Pancreas (tissue), 10 donors: ENCODE data around the gene RETREG1. TPM values are rescaled to one million over a fixed set of nuclear protein-coding genes. Genes with fewer than 3 reads are reported as not detected.

ENCODE experiments used
- ATAC-seq, 4 donors: fragments of 200-7000 bp; cut with Tn5 transposase; one replicate each; pipeline versions ENCODE4 v1.8.0 to v1.9.1; 2020; ENCODE audit warnings: mild to moderate bottlenecking in 4 of 4, moderate library complexity in 4 of 4
- DNase-seq, 6 donors: peaks; one replicate each; pipeline ENCODE4 v3.0.0-alpha.2; 2020
- FAIRE-seq: peaks from 2 replicates; lab custom pipeline; 2012; peaks lifted over from hg19 to GRCh38; lab: Jason Lieb, UNC
- H3K27ac ChIP-seq, 4 donors: fragments of 200-600 bp; sonication (generic); 1 replicate in 3 of 4; 2 replicates in 1 of 4; pipeline versions ENCODE4 v1.5.0 to v1.8.0; 2020
- H3K27me3 ChIP-seq, 4 donors: fragments of 200-600 bp; one replicate each; pipeline ENCODE4 v1.8.0; 2021
- H3K36me3 ChIP-seq, 3 donors: fragments of 200-600 bp; sonication (generic) in 1 of 3; one replicate each; pipeline versions ENCODE4 v1.5.0 to v1.8.0; 2020 to 2021
- H3K4me1 ChIP-seq, 3 donors: fragments of 200-600 bp; one replicate each; pipeline ENCODE4 v1.8.0; 2021
- H3K4me3 ChIP-seq, 4 donors: fragments of 200-600 bp; sonication (generic) in 2 of 4; one replicate each; pipeline versions ENCODE4 v1.5.0 to v1.8.0; 2020 to 2021
- H3K9me3 ChIP-seq, 4 donors: fragments of 200-600 bp; one replicate each; pipeline ENCODE4 v1.8.0; 2021
- WGBS, 2 donors: extraction: QIAGEN DNeasy Blood & Tissue Kit; methylation state at CpG; one replicate each; pipeline ENCODE4 v1.1.7; 2013; 5-methylcytosine and 5-hydroxymethylcytosine counted together
- intact Hi-C, 3 donors: fragments of 100-400 bp; cut with DNase I; formaldehyde crosslinking; loops; one replicate each; pipeline versions ENCODE4 v1.11.1 to v1.14.2; 2022
- polyA plus RNA-seq, 2 donors: library from polyadenylated mRNA; stranded (reverse); fragments of 200-250 nt; gene quantifications; one replicate each; pipeline ENCODE4 v1.2.3, GENCODE V29; 2013
- total RNA-seq, 6 donors: library from RNA; stranded (reverse); fragmentation: NEBNext Ultra II Directional in 4 of 6; extraction: Animal tissue kit (Norgen Biotek cat#: 25700) in 4 of 6; gene quantifications; one replicate each; pipeline versions ENCODE4 v1.2.1 to v1.2.4, GENCODE V29; 2021 to 2023
- TF ChIP-seq, protein P1 (sequence below), 4 donors: fragments of 200-600 bp; sonication (generic) in 3 of 4; IDR thresholded peaks; one replicate each; pipeline versions ENCODE4 v1.5.0 to v1.8.0; 2021; ENCODE audit warnings: antibody characterized with exemption in 4 of 4
- donor health status: healthy with polysubstance abuse.
- donor health status: DM: no; HTN: no; CAD: no; lungs with moderate emphysema.
- donor health status: DM: no; HTN: no; CAD: no.
- donor health status: control.
- donor health status: control.
- donor health status: Bipolar disorder and iron deficiency.
- donor health status: DM: yes; HTN: yes; CAD: no.
- donor health status: DM: no; HTN: no; CAD: no.
- donor health status: DM: no; HTN: no; CAD: no.
- donor health status: DM: yes; HTN: yes; CAD: no.

RETREG1 gene
- total and polyA plus RNA-seq, 8 donors = 5.3 to 22.6 (median 15.5) TPM

DNA sequence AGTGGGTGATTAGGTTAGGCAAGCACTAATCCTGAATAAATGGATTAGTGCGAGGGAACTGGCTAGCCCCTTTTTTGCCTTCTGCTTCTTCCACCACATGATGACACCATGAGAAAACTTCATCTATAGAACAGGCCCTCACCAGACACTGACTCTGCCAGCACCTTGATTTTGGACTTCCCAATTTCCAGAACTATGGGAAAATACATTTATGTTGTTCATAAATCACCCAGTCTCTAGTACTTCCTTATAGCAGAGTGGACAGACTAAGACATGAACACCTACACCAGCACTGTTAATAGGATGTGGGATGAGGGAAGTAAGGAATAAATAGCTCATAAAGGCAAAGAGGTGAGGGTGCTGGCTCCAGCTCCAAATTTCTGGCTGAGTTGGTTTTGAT, 152.6 kb downstream of the RETREG1 start:
- ATAC-seq = no peak
- FAIRE-seq = no peak

DNA sequence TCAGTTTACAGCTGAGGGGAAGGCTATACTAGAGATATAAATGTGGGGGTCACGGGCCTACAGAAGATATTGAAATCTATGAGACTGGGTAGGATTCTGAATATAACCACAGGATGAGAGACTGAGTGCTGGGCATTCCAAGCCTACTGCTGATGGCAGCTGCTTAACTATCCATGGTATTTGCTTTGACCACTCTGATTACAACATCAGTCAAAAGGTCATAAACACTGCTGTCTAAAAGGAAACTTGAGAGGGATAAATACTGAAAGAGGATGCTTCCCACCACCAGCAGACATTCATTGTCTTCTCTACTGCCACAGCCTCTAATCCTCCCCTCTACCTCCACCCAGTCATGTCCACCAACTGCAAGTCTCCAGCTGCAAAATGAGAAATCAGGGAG, 155.0 kb downstream of the RETREG1 start:
- Histone ChIP-seq H3K4me1 (peaks cover 35 to 56% (median 41%) of the 10 kb centered on the region in 3 donors), H3K27ac (no peak overlapping the region), H3K4me3 (peak overlapping the region in 1 of 4 donors; percentile 2), H3K27me3 (no peaks in the 10 kb centered on the region), H3K9me3 (no peaks in the 10 kb centered on the region), H3K36me3 (peaks cover 6 to 41% (median 10%) of the 10 kb centered on the region in 3 donors)
- WGBS, 2 donors = 34 to 41% methylated on average over 1 of the region's 1 CpG
- ATAC-seq (no peak), FAIRE-seq (no peak), DNase-seq (no peak)
- TF ChIP-seq, protein P1, sequence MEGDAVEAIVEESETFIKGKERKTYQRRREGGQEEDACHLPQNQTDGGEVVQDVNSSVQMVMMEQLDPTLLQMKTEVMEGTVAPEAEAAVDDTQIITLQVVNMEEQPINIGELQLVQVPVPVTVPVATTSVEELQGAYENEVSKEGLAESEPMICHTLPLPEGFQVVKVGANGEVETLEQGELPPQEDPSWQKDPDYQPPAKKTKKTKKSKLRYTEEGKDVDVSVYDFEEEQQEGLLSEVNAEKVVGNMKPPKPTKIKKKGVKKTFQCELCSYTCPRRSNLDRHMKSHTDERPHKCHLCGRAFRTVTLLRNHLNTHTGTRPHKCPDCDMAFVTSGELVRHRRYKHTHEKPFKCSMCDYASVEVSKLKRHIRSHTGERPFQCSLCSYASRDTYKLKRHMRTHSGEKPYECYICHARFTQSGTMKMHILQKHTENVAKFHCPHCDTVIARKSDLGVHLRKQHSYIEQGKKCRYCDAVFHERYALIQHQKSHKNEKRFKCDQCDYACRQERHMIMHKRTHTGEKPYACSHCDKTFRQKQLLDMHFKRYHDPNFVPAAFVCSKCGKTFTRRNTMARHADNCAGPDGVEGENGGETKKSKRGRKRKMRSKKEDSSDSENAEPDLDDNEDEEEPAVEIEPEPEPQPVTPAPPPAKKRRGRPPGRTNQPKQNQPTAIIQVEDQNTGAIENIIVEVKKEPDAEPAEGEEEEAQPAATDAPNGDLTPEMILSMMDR (IDR thresholded peaks at IDR 0.05) = no peak
- intact Hi-C loops = no loop called here

More for the DNA sequence above, 152.6 kb downstream of the RETREG1 start:
- intact Hi-C loops = no loop called here
- H3K27ac ChIP-seq = peak overlapping the region in 2 of 4 donors; percentile 18 to 91
- no peaks in the 10 kb centered on the region for H3K27me3 ChIP-seq
- 45 to 65% methylated on average over 1 of the region's 1 CpG for WGBS, 2 donors
- H3K4me1 ChIP-seq = peaks cover 27 to 52% (median 39%) of the 10 kb centered on the region in 3 donors
- no peak for DNase-seq
- TF ChIP-seq, protein P1 (IDR thresholded peaks at IDR 0.05) = no peak
- H3K36me3 ChIP-seq = peaks cover 0 to 27% (median 10%) of the 10 kb centered on the region in 3 donors
- peak overlapping the region; percentile 69 to 95 (median 88) for H3K4me3 ChIP-seq
- no peaks in the 10 kb centered on the region for H3K9me3 ChIP-seq

DNA sequence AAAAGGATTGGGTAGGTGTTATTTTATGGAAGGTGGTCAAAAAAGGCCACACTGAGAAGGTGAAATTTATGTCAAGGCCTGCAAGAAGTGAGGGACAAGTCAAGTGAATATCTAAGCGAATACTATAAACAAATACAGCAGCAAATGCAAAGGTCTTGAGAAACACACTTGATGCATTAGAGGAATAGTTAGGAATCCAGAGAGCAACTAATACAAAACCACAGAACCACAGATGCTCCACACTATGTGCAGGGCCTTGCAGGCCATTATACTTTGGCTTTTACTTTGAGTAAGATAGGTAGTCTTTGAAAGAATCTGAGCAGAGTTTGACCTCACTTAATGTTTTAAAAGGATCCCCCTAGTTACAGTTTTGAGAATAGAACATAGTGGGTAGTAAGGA, 155.8 kb downstream of the RETREG1 start:
- Histone ChIP-seq H3K9me3 (no peaks in the 10 kb centered on the region), H3K36me3 (peaks cover 6 to 41% (median 10%) of the 10 kb centered on the region in 3 donors), H3K27me3 (no peaks in the 10 kb centered on the region), H3K4me3 (peak overlapping the region in 1 of 4 donors; percentile 2), H3K27ac (no peak overlapping the region), H3K4me1 (peaks cover 35 to 57% (median 41%) of the 10 kb centered on the region in 3 donors)
- no peak for ATAC-seq
- no peak for DNase-seq
- intact Hi-C loops = no loop called here
- no peak for FAIRE-seq
- TF ChIP-seq, protein P1 (IDR thresholded peaks at IDR 0.05) = no peak
- WGBS, 2 donors = 45 to 58% methylated on average over 1 of the region's 1 CpG

DNA sequence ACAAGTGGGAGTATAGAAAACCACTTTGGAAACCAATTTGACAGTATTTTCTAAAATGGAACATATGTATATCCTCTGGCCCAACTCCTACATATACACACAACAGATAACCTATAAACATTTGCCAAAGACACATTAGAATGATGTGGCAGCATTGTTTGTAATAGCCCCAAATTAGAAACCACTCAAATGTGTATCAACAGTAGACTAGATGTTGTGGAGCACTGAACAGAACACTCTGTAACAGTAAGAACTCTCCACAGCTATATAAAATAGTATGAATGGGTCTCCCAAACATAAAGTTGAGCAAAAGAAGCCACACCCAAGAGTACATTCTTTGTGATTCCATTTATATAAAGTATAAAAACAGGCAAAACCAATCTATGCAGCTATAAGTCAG, 157.3 kb downstream of the RETREG1 start:
- H3K36me3 ChIP-seq = peaks cover 6 to 44% (median 12%) of the 10 kb centered on the region in 3 donors
- intact Hi-C loops = loop anchor here in 1 of 3 donors (5.0 kb wide), 1 partner anchor 292 kb away; no protein-coding TSS in a partner anchor
- no peak for DNase-seq

DNA sequence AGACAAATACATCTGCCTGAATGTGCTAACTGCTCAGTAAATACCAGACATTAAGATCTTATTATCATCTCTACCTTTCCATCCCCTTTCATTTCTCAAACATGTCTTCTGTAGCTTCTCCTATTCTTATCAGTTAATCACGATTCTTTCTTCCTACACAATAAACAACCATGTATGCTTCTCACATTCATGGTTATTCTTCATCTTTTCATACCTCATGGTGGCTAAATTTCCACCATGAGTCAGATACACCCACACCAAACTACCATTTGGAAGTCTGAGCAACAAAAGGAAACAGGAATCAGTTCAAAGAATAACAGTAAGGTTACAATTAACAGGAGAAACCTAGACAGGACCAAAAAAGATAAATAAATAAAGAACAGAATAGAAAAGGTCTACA, 158.9 kb downstream of the RETREG1 start:
- Histone ChIP-seq H3K27ac (no peak overlapping the region), H3K9me3 (no peaks in the 10 kb centered on the region), H3K4me3 (no peak overlapping the region), H3K27me3 (no peaks in the 10 kb centered on the region), H3K36me3 (peaks cover 6 to 39% (median 12%) of the 10 kb centered on the region in 3 donors), H3K4me1 (peaks cover 31 to 57% (median 41%) of the 10 kb centered on the region in 3 donors)
- no peak for DNase-seq
- intact Hi-C loops = loop anchor here in 1 of 3 donors (5.0 kb wide), 1 partner anchor 291 kb away; no protein-coding TSS in a partner anchor
- WGBS, 2 donors = 22 to 31% methylated on average over 1 of the region's 1 CpG
- FAIRE-seq = no peak
- ATAC-seq = no peak
- TF ChIP-seq, protein P1 (IDR thresholded peaks at IDR 0.05) = no peak

More for the DNA sequence above, 157.3 kb downstream of the RETREG1 start:
- FAIRE-seq = no peak
- H3K4me1 ChIP-seq = peaks cover 41 to 70% (median 45%) of the 10 kb centered on the region in 3 donors
- TF ChIP-seq, protein P1 (IDR thresholded peaks at IDR 0.05) = no peak
- no peak overlapping the region for H3K27ac ChIP-seq
- ATAC-seq = no peak
- no peaks in the 10 kb centered on the region for H3K9me3 ChIP-seq
- H3K27me3 ChIP-seq = no peaks in the 10 kb centered on the region
- H3K4me3 ChIP-seq = no peak overlapping the region
